Mesenchymal stem cell (in vitro differentiated cells and primary cell): ENCODE data around the gene DRD2. TPM values are rescaled to one million over a fixed set of nuclear protein-coding genes. Genes with fewer than 3 reads are reported as not detected.

Experiments used
- DNase-seq: peaks from one replicate; pipeline ENCODE4 v3.0.0-alpha.2; 2013
- H2AFZ ChIP-seq: one replicate; pipeline ENCODE4 v1.6.1; 2013; ENCODE audit warnings: low read depth, mild to moderate bottlenecking, control low read depth, inconsistent platforms, low read length, moderate library complexity
- H2AK5ac ChIP-seq: 2 replicates; pipeline ENCODE4 v1.6.1; 2013; ENCODE audit warnings: low read length, moderate library complexity, mild to moderate bottlenecking, inconsistent platforms; ENCODE audit not compliant: severe bottlenecking
- H2BK120ac ChIP-seq: one replicate; pipeline ENCODE4 v1.6.1; 2013; ENCODE audit warnings: low read depth, mild to moderate bottlenecking, inconsistent platforms, low read length, moderate library complexity
- H2BK12ac ChIP-seq, 2 experiments: one replicate each; pipeline ENCODE4 v1.6.1; 2013; ENCODE audit warnings: inconsistent platforms in 2 of 2, low read length in 2 of 2, mild to moderate bottlenecking in 2 of 2, moderate library complexity in 2 of 2, control low read depth in 1 of 2
- H2BK15ac ChIP-seq: one replicate; pipeline ENCODE4 v1.6.1; 2013; ENCODE audit warnings: mild to moderate bottlenecking, low read depth, inconsistent platforms; ENCODE audit not compliant: poor library complexity, severe bottlenecking
- H2BK5ac ChIP-seq: 2 replicates; pipeline ENCODE4 v1.6.1; 2013; ENCODE audit warnings: low read depth, mild to moderate bottlenecking, low read length, control low read depth, inconsistent platforms; ENCODE audit not compliant: poor library complexity, severe bottlenecking
- H3K14ac ChIP-seq, 2 experiments: one replicate each; pipeline ENCODE4 v1.6.1; 2013; ENCODE audit warnings: inconsistent platforms in 2 of 2, low read length in 2 of 2, control low read depth in 1 of 2, mild to moderate bottlenecking in 1 of 2, moderate library complexity in 1 of 2
- H3K18ac ChIP-seq, 2 experiments: one replicate each; pipeline ENCODE4 v1.6.1; 2013; ENCODE audit warnings: inconsistent platforms in 2 of 2, low read length in 2 of 2, control low read depth in 1 of 2, low read depth in 1 of 2, mild to moderate bottlenecking in 1 of 2
- H3K23ac ChIP-seq, 2 experiments: one replicate each; pipeline ENCODE4 v1.6.1; 2013; ENCODE audit warnings: inconsistent platforms in 2 of 2, low read length in 2 of 2, mild to moderate bottlenecking in 2 of 2, moderate library complexity in 2 of 2, control low read depth in 1 of 2
- H3K27ac ChIP-seq: 2 replicates; pipeline ENCODE4 v1.5.1; 2013; ENCODE audit warnings: mild to moderate bottlenecking, moderate library complexity, low read length, control low read depth, inconsistent platforms; ENCODE audit not compliant: poor library complexity, severe bottlenecking
- H3K27me3 ChIP-seq, 2 experiments: 2 replicates each; pipeline versions ENCODE4 v1.6.1 to v1.7.0; 2013; ENCODE audit warnings: low read length in 2 of 2, mild to moderate bottlenecking in 2 of 2, moderate library complexity in 2 of 2, control low read depth in 1 of 2, inconsistent platforms in 1 of 2; ENCODE audit not compliant: control insufficient read depth in 1 of 2, insufficient read depth in 1 of 2
- H3K36me3 ChIP-seq, 2 experiments: 2 replicates each; pipeline versions ENCODE4 v1.6.1 to v1.7.0; 2013; ENCODE audit warnings: low read length in 2 of 2, control low read depth in 1 of 2, inconsistent platforms in 1 of 2, low read depth in 1 of 2, mild to moderate bottlenecking in 1 of 2; ENCODE audit not compliant: insufficient read depth in 2 of 2, control insufficient read depth in 1 of 2
- H3K4ac ChIP-seq, 2 experiments: one replicate each; pipeline ENCODE4 v1.6.1; 2013; ENCODE audit warnings: inconsistent platforms in 2 of 2, low read length in 2 of 2, mild to moderate bottlenecking in 2 of 2, moderate library complexity in 2 of 2, control low read depth in 1 of 2, low read depth in 1 of 2
- H3K4me1 ChIP-seq: 2 replicates; pipeline ENCODE4 v1.6.1; 2013; ENCODE audit warnings: low read depth, low read length, control low read depth; ENCODE audit not compliant: control insufficient read depth, insufficient read depth
- H3K4me2 ChIP-seq: 2 replicates; pipeline ENCODE4 v1.6.1; 2013; ENCODE audit warnings: low read length, mild to moderate bottlenecking, inconsistent platforms; ENCODE audit not compliant: poor library complexity, severe bottlenecking
- H3K4me3 ChIP-seq, 2 experiments: 2 replicates each; pipeline versions ENCODE4 v1.5.1 to v1.7.0; 2013; ENCODE audit warnings: low read length in 2 of 2, mild to moderate bottlenecking in 2 of 2, control low read depth in 1 of 2, low read depth in 1 of 2; ENCODE audit not compliant: insufficient read depth in 1 of 2
- H3K79me1 ChIP-seq: replicated peaks from 2 replicates; pipeline ENCODE4 v1.6.1; 2013; ENCODE audit warnings: mild to moderate bottlenecking, control low read depth, low read length, inconsistent platforms; ENCODE audit not compliant: poor library complexity, severe bottlenecking
- H3K9ac ChIP-seq: 2 replicates; pipeline ENCODE4 v1.7.0; 2013; ENCODE audit warnings: mild to moderate bottlenecking, low read length, moderate library complexity
- H3K9me3 ChIP-seq: 2 replicates; pipeline ENCODE4 v1.7.0; 2013; ENCODE audit warnings: mild to moderate bottlenecking, low read length; ENCODE audit not compliant: control insufficient read depth
- H4K8ac ChIP-seq: one replicate; pipeline ENCODE4 v1.6.1; 2013; ENCODE audit warnings: inconsistent platforms, mild to moderate bottlenecking, low read length, moderate library complexity
- H4K91ac ChIP-seq: one replicate; pipeline ENCODE4 v1.6.1; 2013; ENCODE audit warnings: mild to moderate bottlenecking, low read length, inconsistent platforms
- WGBS: methylation state at CpG from one replicate; pipeline ENCODE4 v1.1.7; 2013; ENCODE audit warnings: mixed read lengths; 5-methylcytosine and 5-hydroxymethylcytosine counted together
- small RNA-seq: library from polyadenylated mRNA; stranded (forward); fragments of <200 nt; extraction: miRNeasy Mini kit (QIAGEN cat#:217004); gene quantifications from one replicate; pipeline ENCODE3, GENCODE V24; 2013; ENCODE audit warnings: low read depth

The DRD2 gene

GRCh38 chr11:113365895-113366294 is 109.3 kb downstream of the DRD2 start:
- 91% methylated on average over 5 of the region's 5 CpGs for WGBS
- no peak overlapping the region for H3K4ac ChIP-seq
- no peak overlapping the region for H3K23ac ChIP-seq

GRCh38 chr11:113363996-113364641 is 111.1 kb downstream of the DRD2 start:
- no peaks in the 10 kb centered on the region for H3K27me3 ChIP-seq
- no peak overlapping the region for H3K4ac ChIP-seq
- no peak overlapping the region for H4K8ac ChIP-seq
- no peaks in the 10 kb centered on the region for H3K4me1 ChIP-seq
- H3K27ac ChIP-seq: no peak overlapping the region
- no peak overlapping the region for H2AK5ac ChIP-seq
- H3K79me1 ChIP-seq: no peaks in the 10 kb centered on the region
- no peak overlapping the region for H3K14ac ChIP-seq
- H4K91ac ChIP-seq: no peak overlapping the region
- no peak overlapping the region for H3K4me3 ChIP-seq
- WGBS: 91% methylated on average over 6 of the region's 7 CpGs
- H2BK12ac ChIP-seq: no peak overlapping the region
- no peak overlapping the region for H3K4me2 ChIP-seq
- no peak for DNase-seq
- no peak overlapping the region for H3K9ac ChIP-seq
- no peak overlapping the region for H2BK120ac ChIP-seq
- H2AFZ ChIP-seq: no peak overlapping the region
- H3K23ac ChIP-seq: no peak overlapping the region
- H2BK15ac ChIP-seq: no peak overlapping the region
- no peak overlapping the region for H3K18ac ChIP-seq
- no peaks in the 10 kb centered on the region for H3K9me3 ChIP-seq
- H2BK5ac ChIP-seq: no peak overlapping the region
- peaks cover 43 to 72% of the 10 kb centered on the region in 2 experiments for H3K36me3 ChIP-seq

More at GRCh38 chr11:113365895-113366294, 109.3 kb downstream of the DRD2 start:
- no peaks in the 10 kb centered on the region for H3K27me3 ChIP-seq
- H3K9me3 ChIP-seq: no peaks in the 10 kb centered on the region
- no peak overlapping the region for H2AFZ ChIP-seq
- no peak for DNase-seq
- H2BK12ac ChIP-seq: no peak overlapping the region
- H3K36me3 ChIP-seq: peaks cover 34 to 55% of the 10 kb centered on the region in 2 experiments
- H2BK15ac ChIP-seq: no peak overlapping the region
- no peaks in the 10 kb centered on the region for H3K4me1 ChIP-seq
- H2BK5ac ChIP-seq: no peak overlapping the region
- no peak overlapping the region for H2BK120ac ChIP-seq
- H3K18ac ChIP-seq: no peak overlapping the region
- H3K27ac ChIP-seq: no peak overlapping the region
- no peak overlapping the region for H3K4me2 ChIP-seq
- H4K91ac ChIP-seq: no peak overlapping the region
- H3K4me3 ChIP-seq: no peak overlapping the region
- H4K8ac ChIP-seq: no peak overlapping the region
- H2AK5ac ChIP-seq: no peak overlapping the region
- no peaks in the 10 kb centered on the region for H3K79me1 ChIP-seq
- no peak overlapping the region for H3K9ac ChIP-seq
- H3K14ac ChIP-seq: no peak overlapping the region

DNA sequence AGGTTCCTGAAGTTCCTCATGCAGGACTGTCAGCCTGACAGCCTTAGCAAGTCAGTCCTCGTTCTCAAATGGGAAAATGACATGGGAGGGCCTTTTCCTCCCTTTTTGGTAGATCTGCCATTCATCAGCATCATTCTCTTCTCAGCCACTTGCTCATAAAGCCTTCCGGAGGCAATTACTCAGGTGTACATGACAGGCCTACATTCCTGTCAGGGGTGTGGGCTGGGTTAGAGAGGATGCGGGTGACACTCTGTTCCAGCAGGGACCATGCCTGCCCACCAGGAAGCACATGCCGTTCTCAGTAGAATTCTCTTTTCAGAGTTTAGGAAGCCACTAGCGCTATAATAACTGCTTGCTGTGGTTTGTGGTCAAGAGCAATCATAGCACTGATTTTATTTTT is 111.8 kb downstream of the DRD2 start:
- H3K4me3 ChIP-seq: no peak overlapping the region
- no peak overlapping the region for H3K4ac ChIP-seq
- no peaks in the 10 kb centered on the region for H3K4me1 ChIP-seq
- no peak overlapping the region for H3K14ac ChIP-seq
- H4K91ac ChIP-seq: no peak overlapping the region
- DNase-seq: no peak
- H3K27ac ChIP-seq: no peak overlapping the region
- H3K4me2 ChIP-seq: no peak overlapping the region
- no peaks in the 10 kb centered on the region for H3K79me1 ChIP-seq
- peaks cover 46 to 77% of the 10 kb centered on the region in 2 experiments for H3K36me3 ChIP-seq
- H2AK5ac ChIP-seq: no peak overlapping the region
- H2BK120ac ChIP-seq: no peak overlapping the region
- no peaks in the 10 kb centered on the region for H3K9me3 ChIP-seq
- H2BK12ac ChIP-seq: no peak overlapping the region
- H2BK15ac ChIP-seq: no peak overlapping the region
- H3K9ac ChIP-seq: no peak overlapping the region
- H3K23ac ChIP-seq: no peak overlapping the region
- H2BK5ac ChIP-seq: no peak overlapping the region
- H2AFZ ChIP-seq: no peak overlapping the region
- H4K8ac ChIP-seq: no peak overlapping the region
- 82% methylated on average over 4 of the region's 5 CpGs for WGBS
- H3K18ac ChIP-seq: no peak overlapping the region
- H3K27me3 ChIP-seq: no peaks in the 10 kb centered on the region

Small RNA genes within 50 kb of the gene (small RNA-seq; reads per million reads assigned to genes)
- gene MIR4301: not detected
